Stimulated activated CD8-positive, alpha-beta memory T cell treated with anti-CD3 and anti-CD28 coated beads, Interleukin-12 subunit alpha, Interleukin-12 subunit beta, amount 100 ng/mL, for 1 hour (primary cell): ENCODE data around the gene RTL10.

Experiments
- DNase-seq: peaks from one replicate; pipeline ENCODE4 v3.0.0-alpha.2; 2020; ENCODE audit warnings: low read depth

RTL10 gene

GRCh38 chr22:19823191-19823901 is 31.3 kb downstream of the RTL10 start:
- no peak for DNase-seq

GRCh38 chr22:19822301-19823117 is 32.2 kb downstream of the RTL10 start:
- no peak for DNase-seq

- no peak for DNase-seq
Observed at GRCh38 chr22:19821523-19822300, 33.0 kb downstream of the RTL10 start.

GRCh38 chr22:19820880-19821522 is 33.7 kb downstream of the RTL10 start:
- no peak for DNase-seq

DNA sequence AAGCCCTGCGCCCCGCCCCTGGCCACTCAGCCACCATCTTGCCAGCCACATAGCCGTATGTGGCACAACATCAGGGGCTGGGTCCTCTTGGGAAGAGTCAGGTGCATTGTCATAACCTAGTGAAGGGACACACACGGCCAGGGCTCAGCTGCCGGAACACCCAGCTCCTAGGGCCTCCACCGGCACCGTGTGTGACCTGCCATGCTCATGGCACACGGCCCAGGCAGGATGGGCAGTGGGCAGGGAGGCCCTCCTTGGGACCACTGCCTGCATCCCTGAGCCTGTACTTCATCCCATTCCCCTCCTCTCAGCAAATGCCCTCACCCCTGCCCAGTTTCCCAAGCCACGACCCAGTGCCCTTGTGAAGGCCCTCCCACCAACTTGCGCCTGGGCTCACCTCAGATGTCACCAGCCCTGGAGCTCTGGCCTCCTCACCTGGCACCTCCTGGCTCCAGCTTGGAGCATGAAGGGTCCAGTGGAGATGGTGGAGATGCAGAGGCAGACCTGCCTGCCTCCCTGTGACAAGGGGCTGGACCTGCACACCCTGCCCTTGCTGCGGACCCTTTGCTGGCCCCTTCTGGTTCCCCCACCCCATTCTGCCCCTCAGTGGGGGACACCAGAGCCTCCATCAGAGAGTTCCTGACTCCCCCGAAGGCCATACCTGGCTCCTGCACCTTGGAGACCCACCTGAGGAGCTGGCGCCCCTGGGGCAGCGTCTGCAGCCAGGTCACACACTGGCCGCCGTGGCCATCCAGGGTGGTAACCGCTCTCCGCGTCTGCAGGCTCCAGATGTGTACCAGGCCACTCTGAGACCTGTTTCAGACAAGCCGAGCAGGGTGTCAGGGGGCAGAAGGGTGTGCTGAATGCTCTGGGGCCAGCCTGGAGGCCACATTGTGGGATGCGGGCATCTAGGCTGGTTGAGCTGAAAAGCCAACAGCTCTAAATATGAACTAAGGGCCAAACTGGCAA is 34.5 kb downstream of the RTL10 start:
- DNase-seq, result no peak

- DNase-seq, result no peak
Observed at GRCh38 chr22:19819208-19819910, 35.3 kb downstream of the RTL10 start.

- no peak for DNase-seq
Observed at GRCh38 chr22:19818324-19819207, 36.1 kb downstream of the RTL10 start.

DNA sequence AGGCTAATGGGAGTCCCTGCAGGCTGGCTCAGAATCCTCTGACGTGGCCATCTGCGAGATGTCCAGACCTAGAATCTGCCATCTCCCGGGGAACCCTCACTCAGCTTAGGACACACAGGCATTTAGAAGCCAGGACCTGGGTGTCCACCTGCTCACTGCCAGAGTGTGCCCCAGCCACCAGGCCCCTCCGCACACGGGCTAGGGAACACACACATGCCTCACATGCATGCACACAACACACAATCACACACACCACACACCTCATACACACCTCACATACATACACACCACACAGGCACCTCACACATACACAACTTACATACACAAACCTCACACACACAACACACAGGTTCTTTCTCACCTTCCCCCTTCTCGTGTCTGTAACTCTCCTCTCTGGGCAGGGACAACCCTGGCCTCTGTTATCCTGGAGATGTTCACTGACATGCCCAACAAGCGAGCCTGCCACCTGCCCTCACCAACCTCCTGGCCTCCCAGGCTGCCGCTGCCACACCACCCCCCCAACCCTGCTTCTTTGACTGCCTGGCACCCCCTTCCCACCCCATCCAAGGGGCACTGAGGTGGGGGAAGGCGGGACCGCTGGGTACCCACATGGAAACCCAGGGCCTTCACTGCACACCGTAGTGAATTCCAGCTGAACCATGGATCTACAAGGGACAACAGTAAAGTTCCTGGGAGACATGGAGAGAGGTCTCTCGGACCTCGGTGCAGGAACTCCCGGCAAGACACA is 38.1 kb downstream of the RTL10 start:
- no peak for DNase-seq

DNA sequence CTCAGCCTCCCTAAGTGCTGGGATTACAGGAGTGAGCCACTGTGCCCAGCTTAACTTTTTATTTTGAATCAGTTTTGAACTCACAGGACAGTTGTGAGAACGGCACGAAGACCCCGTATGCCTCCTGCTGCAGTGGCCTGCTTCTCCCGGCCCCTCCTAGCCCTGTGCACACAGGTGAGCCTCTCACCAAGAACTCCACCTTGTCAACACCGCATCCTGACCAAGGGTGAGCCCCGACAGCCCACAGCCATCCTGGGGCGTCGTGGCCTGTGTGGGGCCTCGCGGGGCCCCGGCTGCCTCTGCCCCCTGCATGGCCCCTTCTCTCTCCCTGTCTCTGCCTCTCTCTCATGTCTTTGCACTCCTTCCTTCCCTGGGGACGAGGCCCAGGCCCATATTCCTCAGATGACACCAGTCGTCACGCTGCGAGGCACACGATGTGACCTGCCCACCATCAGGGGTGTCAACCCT is 38.8 kb downstream of the RTL10 start:
- DNase-seq, result no peak

DNA sequence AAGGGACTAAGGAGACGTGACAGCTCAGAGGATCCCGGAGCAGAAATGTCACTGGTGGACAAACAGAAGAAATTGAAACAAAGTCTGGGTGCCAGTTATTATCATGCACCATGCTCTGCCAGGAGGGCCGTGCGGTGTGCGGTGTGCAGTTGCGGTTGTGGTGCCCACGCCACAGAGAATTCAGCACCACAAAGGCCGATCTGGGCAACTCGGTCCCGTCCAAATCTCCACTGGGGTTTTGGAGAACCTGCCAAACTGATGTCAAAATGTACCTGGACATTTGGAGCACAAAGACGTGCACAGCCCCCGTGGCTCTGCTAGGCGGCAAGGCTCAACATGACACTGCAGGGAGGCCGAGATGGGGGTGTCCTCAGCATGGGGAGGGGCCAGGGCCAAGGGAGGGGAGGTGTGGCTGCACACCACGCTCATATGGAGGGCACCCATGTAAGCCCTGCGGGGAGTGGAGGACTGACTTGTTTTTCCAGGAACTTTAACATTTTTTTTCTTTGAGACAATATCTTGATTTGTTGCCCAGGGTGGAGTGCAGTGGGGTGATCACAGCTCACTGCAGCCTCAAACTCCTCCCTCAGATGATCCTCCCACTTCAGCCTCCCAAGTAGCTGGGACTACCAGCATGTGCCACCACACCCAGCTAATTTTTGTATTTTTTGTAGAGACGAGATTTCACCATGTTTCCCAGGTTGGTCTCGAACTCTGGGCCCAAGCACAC is 39.4 kb downstream of the RTL10 start:
- DNase-seq, result no peak

DNA sequence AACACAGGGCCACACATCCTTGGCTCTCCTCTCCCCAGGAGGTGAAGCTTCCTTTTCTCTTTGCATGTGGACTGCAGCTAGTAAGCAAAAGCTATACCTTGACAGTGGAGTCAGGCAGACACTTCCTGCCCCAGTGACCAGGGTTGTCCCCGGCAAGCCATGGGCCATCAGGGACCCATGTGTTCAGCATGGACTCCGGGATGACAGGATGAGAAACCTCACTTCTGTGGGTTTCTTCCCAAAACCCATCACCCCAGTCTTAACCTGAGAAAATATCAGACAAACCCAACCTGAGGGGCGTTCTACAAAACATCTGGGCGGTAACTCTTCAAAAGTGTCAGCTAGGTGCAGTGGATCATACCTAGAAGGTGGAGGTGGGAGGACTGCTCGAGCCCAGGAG is 40.2 kb downstream of the RTL10 start:
- no peak for DNase-seq

GRCh38 chr22:19812910-19813309 is 41.8 kb downstream of the RTL10 start:
- DNase-seq, result no peak

GRCh38 chr22:19811811-19812771 is 42.6 kb downstream of the RTL10 start:
- DNase-seq, result no peak

GRCh38 chr22:19811211-19811621 is 43.5 kb downstream of the RTL10 start:
- DNase-seq, result no peak

GRCh38 chr22:19810381-19811201 is 44.1 kb downstream of the RTL10 start:
- DNase-seq, result no peak

GRCh38 chr22:19809741-19810140 is 44.9 kb downstream of the RTL10 start:
- no peak for DNase-seq
